Stimulated activated naive CD4-positive, alpha-beta T cell treated with Interleukin-2 at 50 U/mL for 16 hours (primary cell): ENCODE data around the gene ZNF813.

ENCODE experiments used
- DNase-seq: peaks from one replicate; lab custom pipeline; 2025; lab: John Stamatoyannopoulos, UW

ZNF813 gene

DNA sequence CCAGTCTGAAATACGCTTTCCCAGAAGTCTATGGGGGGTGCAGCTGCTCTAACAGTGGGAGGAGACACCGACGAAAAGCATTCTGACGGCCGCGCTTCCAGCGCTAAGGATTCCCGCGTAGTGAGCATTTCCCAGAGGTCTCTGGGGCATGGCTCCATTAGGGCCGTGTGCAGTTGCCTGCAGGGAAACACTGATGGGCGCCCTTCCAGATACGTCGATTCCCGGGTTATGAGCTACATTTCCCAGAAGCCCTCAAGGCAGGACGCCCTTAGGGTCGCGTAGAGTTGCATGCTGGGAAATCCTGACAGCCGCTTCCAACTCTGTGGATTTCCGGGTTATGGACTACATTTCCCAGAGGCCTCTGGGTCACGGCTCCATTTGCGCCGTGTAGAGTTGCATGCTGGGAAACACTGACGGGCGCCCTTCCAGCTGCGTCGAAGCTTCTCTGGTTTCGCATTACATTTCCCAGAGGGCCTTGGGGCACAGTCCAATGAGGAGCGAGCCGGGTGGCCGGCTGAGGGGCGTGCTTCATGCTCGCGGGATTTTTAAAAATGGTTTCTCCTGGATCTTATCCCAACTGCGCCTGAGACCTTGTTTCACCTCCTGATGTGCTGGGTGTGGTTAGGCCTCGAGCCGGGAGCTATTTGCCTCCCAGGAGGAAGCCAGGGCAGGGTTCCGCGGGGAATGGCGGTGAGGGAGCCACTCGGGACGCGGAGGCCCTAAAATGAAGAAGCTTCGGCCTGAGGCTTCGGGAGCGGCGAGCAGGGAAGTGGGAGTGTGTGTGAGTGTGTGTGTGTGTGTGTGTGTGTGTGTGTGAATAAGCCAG, 53.2 kb downstream of the ZNF813 start:
- DNase-seq: peak; percentile 89

DNA sequence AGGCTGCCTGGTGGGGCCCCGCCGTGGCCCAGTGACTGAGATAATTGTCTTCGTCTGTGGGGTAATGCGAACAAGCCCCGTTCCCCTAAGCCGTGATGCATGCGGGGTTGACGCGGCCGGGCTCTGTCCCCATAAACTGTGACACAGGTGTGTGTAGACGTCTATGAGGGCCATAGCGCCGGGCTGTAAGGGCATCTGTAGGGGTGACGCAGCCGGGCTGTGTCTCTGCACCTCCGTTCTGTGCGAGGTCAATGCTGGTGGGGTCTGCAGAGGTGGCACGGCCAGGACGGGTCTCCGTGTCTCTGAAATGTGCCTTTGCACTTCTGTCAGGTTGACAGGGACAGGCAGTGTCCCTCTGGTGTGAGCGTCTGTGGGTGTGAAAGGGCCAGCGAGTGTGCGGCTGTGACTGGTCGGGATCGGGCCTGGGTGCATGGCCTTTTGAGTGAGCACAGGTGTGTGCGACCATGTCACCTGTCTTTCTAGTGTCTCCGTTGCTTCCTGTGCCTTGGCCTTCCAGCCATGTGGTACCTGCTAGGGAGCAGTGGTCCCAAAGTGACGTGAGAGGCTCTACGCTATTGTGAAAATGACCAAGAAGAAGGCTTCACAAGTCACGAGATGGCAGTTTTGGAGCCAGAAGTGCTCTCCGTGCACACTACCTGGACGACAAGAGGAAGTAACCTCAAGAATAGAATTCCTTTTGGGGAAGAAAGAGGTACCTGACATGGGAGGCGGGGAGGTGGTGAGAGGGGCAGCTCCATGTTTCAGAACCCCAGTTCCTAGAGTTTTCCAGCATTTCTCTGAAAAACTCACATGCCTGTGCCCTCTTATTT, 54.1 kb downstream of the ZNF813 start:
- DNase-seq: no peak

DNA sequence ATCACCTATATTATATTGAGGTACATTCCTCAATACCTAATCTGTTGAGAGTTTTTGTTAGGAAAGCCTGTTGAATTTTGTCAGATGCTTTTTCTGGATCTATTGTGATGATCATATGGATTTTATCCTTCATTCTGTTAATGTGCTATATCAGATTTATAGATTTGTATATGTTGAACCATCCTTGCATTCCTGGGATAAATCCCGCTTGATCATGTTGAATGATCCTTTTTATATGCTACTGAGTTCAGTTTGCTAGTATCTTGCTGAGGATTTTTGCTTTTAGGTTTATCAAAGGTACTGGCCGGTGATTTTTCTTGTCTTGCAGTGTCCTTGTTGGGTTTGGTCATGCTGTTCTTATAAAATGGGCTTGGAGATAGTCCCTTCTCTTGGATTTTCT, 58.4 kb downstream of the ZNF813 start:
- no peak for DNase-seq

DNA sequence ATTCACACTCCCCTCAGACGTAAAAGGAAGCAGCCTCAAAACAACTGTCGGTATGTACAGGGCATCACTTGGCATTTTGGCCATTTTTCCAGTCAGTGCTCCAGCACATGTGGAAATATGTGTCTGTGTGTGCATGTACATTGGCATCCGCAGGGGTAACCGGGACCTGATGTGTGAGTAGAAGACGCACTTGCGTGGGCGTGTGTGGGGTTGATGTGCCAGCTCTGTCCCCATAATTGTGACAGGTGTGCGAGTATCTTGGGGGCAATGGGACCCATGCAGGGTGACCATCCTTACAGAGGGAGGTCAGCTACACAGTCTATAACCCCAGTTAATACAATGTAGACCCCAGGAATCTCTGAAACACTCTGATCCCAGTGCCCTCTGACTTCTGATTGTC, 63.1 kb downstream of the ZNF813 start:
- no peak for DNase-seq

DNA sequence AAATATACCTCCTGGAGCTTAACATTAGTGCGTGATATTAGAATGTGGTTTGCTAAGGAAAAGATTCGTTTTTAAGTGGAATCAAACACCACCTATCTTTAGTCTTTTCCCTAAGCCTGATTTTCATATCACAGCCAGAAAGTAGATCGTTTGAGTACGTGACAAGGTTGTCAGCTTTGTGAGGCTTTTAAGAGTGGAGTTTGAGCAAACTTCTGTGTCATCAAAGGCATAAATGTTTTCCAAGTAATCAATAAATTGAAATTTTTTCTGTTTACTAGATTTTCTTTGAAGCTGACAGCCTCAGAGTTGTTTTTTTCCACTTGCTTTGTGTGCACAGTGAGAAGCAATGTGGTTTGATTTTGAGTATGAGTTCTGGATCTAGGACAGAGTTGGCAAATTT, 63.9 kb downstream of the ZNF813 start:
- DNase-seq: no peak

DNA sequence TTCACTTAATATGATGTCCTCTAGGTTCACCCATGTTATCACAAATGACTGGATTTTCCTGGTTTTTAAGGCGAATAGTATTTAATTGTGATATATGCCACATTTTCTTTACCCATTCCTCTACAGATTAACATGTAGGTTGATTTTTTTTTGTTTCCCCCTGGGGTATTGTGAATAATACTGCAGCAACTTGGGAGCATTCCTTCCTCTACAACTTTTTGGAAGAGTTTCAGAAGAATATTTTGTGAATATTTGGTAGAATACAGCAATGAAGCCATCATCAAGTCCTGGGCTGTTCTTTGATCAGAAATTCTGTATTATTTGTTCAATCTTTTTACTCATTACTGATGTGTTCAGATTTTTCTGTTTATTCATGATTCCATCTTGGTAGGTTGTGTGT, 64.8 kb downstream of the ZNF813 start:
- no peak for DNase-seq

DNA sequence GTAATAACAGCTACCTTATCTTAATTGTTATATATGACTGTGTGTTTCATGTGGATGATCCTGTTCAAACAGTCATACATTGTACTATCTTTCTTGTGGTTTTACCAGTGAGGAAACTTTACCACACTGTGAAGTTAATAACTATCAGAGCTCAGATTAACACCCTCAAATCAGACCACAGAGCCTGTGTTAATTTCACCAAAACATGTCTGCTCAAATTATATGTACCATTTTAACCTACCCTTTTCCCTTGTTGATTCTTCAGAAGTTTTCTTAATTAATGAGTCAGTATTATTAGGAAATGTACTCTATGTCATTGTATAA, 68.7 kb downstream of the ZNF813 start:
- no peak for DNase-seq

DNA sequence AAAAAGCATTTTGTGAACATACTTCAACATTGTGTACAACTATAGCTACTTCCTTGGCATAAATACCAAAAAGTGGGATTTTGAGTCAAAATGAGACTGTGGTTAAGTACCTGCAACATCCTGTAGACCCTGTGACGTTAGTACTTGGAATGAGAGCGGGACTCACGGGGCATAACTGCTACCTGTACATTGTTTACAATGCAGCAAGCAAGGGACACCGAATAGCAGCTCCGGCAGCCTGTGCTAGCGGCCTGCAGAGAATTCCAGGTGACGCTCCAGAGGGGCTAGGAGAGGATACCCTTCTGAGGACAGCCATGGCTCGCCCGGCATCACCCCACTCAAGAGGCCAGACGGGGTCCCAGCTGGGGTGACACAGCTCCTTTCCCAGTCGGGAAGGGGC, 69.6 kb downstream of the ZNF813 start:
- DNase-seq: no peak

DNA sequence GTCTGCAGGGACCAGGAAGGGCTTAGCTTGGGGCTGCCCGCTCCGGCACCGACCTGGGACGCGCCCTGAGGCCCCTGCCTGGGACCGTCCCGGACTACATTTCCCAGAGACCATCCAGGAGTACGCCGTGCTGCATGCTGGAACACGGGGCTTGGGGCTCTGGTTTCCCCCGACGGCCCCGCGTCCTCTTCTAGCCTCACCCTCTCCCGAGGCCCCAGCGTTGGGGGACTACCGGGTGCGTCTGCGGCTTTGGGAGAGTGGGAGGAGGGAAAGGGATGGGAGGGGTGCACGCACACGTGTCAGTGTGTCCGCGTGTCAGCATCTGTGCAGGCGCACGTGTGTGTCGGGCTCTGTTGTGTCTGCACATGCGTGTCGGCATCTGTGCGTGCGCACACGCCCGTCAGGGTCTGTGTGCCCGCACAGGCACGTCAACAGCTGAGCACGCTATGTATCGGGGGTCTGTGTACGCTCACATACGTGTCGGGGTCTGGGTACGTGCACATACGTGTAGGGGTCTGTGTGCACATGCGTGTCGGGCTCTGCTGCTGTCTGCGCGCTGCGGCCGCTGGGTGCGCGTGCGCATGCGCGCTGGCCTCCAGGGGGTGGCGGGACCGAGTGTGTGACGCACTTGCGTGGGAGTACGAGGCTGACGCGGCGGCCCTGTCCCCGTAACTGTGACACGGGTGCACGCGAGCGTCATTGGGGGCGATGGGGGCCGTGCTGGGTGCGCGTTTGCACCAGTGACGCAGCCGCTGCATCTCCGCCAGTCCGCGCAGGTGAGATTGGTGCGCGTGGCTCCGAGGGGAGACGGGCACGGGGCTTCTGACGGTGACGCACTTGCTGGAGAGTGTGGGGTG, 70.2 kb downstream of the ZNF813 start, which contains the start of gene ZNF331:
Gene ZNF331 (plus strand): TSS at position 625 of the 857 bp plus-strand sequence. CDS start 31,232 bp downstream, outside the sequence.
- peak; percentile 87 for DNase-seq

DNA sequence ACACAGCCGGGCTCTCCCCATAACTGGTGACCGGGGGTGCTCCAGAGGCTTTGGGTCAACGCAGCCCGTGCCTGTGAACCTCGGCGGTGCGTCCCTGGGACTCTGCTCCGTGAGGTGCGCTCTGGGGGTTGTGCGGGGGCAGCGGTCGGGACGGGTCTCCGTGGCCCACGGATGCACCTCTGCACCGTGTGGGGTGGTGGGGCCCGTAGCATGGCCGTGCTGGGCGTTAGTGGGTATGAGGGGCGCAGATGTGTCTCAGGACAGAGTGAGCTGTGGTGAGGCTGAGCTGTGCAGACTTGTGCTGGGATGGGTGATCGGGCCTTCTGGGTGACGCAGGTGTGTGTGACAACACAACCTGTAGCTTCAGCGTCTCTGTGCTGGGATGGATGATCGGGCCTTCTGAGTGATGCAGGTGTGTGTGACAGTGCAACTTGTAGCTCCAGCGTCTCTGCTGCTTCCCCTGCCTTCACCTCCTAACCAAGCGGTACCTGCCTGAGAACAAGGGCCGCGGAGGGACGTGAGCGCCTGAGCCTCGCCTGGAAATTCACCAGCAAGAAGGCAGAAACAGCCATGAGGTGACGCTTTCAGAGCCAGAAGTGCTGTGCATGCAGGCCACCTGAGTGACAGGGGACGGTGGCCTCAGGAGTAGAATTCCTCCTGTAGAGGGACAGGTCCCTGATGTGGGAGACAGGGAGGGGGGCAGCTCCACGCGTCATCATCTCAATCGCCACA, 71.0 kb downstream of the ZNF813 start:
- DNase-seq: no peak

DNA sequence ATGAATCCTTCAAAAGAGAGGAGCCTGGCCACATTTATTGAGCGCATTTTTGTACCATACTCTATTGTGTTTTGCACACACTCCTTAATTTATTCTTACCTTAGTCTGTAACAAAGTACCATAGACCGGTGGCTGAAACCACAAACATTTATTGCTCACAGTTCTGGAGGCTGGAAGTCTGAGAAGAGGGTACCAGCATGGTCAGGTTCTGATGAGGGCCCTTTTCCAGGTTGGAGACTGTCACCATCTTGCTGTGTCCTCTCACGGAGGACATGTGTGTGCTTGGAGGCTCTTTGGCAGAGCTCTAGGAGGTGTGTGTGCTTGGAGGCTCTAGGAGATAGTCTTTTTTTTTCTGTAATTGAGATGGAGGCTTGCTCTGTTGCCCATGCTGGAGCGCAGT, 72.6 kb downstream of the ZNF813 start:
- no peak for DNase-seq

DNA sequence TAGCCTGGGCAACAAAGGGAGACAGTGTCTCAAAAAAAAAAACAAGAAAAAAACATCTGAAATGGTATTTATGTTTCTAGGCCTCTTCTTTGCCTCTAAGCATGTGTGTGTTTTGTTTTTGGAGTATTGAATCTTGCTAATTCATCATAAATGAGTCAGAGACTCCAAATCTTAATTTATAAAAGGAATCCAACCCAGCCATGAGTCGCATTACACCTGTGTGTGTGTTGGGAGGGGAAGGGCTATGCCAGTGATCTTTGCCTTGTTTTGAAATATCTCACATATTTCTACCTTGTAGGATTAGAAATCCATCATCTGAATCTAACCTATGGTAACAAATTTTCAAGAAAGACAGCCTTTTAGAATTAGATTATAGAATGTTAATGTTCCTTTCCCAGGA, 74.4 kb downstream of the ZNF813 start:
- DNase-seq: no peak

DNA sequence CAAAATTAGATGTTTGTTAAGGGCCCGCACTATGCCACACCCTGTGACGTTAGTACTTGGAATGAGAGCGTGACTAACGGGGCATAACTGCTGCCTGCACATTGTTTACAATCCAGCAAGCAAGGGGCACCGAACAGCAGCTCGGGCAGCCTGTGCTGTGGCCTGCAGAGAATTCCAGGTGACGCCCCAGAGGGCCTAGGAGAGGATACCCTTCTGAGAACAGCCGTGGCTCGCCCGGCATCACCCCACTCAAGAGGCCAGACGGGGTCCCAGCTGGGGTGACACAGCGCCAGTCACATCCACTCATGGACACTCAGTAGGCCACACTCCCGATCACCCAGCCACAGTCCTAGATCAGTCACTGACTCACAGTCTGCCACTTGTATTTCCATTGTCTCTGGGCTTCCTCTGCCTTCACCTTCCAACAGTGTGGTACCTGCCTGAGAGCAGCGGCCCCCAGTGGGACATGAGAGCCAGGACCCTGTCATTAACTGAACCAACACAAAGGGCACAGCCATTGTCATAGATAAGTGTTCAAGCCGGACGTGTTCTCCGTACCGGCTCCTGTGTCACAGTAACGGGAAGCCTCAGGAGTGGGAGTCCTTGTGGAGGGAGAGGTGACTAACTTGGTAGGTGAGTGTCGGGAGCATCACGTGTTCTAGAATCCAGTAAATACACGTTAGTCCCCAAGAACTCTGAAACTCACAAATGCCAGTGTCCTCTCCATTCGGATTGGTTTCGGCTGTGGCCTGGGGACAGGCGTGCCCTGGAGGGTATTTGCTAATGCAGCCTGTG, 77.9 kb downstream of the ZNF813 start:
- DNase-seq: no peak
